SK-N-MC (cell line): ENCODE results near the gene CLCA4.

Source experiments
- EZH2 ChIP-seq: fragments of 200-600 bp; sonication (generic); IDR thresholded peaks from one replicate; pipeline ENCODE4 v1.6.1; 2017; ENCODE audit warnings: antibody characterized with exemption
- POLR2AphosphoS5 ChIP-seq: IDR thresholded peaks from 2 replicates; pipeline ENCODE4 v1.6.1; 2012; ENCODE audit warnings: mild to moderate bottlenecking, low read depth, low read length, borderline replicate concordance

- TF ChIP-seq EZH2 (no peak), POLR2AphosphoS5 (no peak)
Observed at GRCh38 chr1:86500714-86501113, 46.2 kb upstream of the CLCA4 start.
